ENCODE measurements around the gene C17orf58.

DNA sequence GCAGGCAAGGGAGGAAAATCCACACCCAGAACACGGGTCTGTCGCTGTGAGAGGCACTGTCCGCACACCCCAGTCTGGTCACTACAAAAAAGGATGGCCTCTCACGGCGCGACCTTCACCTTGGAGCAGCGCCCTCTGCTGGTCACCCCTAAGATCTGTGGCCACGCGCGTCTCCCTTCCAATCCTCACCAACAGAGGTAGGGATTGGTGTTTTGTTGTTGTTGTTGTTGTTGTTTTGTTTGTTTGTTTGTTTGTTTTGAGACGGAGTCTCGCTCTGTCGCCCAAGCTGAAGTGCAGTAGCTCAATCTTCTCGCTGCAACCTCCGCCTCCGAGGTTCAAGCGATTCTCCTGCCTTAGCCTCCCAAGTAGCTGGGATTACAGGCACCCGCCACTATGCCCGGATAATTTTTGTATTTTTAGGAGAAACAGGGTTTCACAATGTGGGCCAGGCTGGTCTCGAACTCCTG, 15.0 kb upstream of the C17orf58 start:
- TF ChIP-seq EZH2 (IDR thresholded peaks at IDR 0.05; ENCODE audit: insufficient read depth, low read length), result no peak
- peak; percentile 35 for TF ChIP-seq CTCF (IDR thresholded peaks at IDR 0.05; ENCODE audit: insufficient read depth, low read depth, low read length)
